GM23338 (cell line): ENCODE data around the gene SRGAP1. TPM values are rescaled to one million over a fixed set of nuclear protein-coding genes. Genes with fewer than 3 reads are reported as not detected.

ENCODE experiments used
- ATAC-seq: fragments of 200-7000 bp; cut with Tn5 transposase; 3 replicates; pipeline ENCODE4 v1.9.1; 2020
- DNase-seq: peaks from one replicate; pipeline ENCODE4 v3.0.0-alpha.2; 2015; ENCODE audit warnings: low spot score
- H2AFZ ChIP-seq: fragments of 200-600 bp; sonication (generic); 2 replicates; pipeline ENCODE4 v1.8.0; 2016; ENCODE audit warnings: antibody characterized with exemption, mild to moderate bottlenecking, moderate library complexity
- H3F3A ChIP-seq: fragments of 200-600 bp; sonication (generic); replicated peaks from 2 replicates; pipeline ENCODE4 v1.8.0; 2017; ENCODE audit warnings: antibody characterized with exemption, mixed run types, low read depth
- H3K27ac ChIP-seq: fragments of 200-600 bp; sonication (generic); 2 replicates; pipeline ENCODE4 v1.6.1; 2016; ENCODE audit warnings: low read depth
- H3K27me3 ChIP-seq: fragments of 200-600 bp; sonication (generic); 2 replicates; pipeline ENCODE4 v1.8.0; 2016; ENCODE audit warnings: mild to moderate bottlenecking, mixed run types, moderate library complexity; ENCODE audit not compliant: insufficient read depth
- H3K36me3 ChIP-seq: fragments of 200-600 bp; sonication (generic); 2 replicates; pipeline ENCODE4 v1.8.0; 2016; ENCODE audit warnings: mild to moderate bottlenecking; ENCODE audit not compliant: insufficient read depth
- H3K4me1 ChIP-seq: fragments of 200-600 bp; sonication (generic); 2 replicates; pipeline ENCODE4 v1.8.0; 2016; ENCODE audit warnings: mild to moderate bottlenecking, moderate library complexity; ENCODE audit not compliant: insufficient read depth
- H3K4me2 ChIP-seq: fragments of 200-600 bp; sonication (generic); 2 replicates; pipeline ENCODE4 v1.7.1; 2017; ENCODE audit warnings: mixed run types
- H3K4me3 ChIP-seq: fragments of 200-600 bp; sonication (generic); 2 replicates; pipeline ENCODE4 v1.6.1; 2016; ENCODE audit warnings: mixed run types
- H3K79me2 ChIP-seq: fragments of 200-600 bp; sonication (generic); replicated peaks from 2 replicates; pipeline ENCODE4 v1.8.0; 2017; ENCODE audit warnings: mild to moderate bottlenecking; ENCODE audit not compliant: insufficient read depth
- H3K9me2 ChIP-seq: fragments of 200-600 bp; sonication (generic); 2 replicates; pipeline ENCODE4 v1.8.0; 2017; ENCODE audit not compliant: insufficient read depth
- H4K20me1 ChIP-seq: fragments of 200-600 bp; sonication (generic); replicated peaks from 2 replicates; pipeline ENCODE4 v1.8.0; 2017; ENCODE audit warnings: mild to moderate bottlenecking; ENCODE audit not compliant: insufficient read depth
- H3K27ac Mint-ChIP-seq: 2 replicates; pipeline ENCODE4 v1.8.0; 2020; ENCODE audit warnings: inconsistent platforms, mild to moderate bottlenecking, moderate library complexity, mixed read lengths
- H3K27me3 Mint-ChIP-seq: 3 replicates; pipeline ENCODE4 v1.8.0; 2022; ENCODE audit warnings: low read depth, mild to moderate bottlenecking, moderate library complexity, mixed read lengths, inconsistent platforms; ENCODE audit not compliant: insufficient read depth, poor library complexity
- H3K36me3 Mint-ChIP-seq: 3 replicates; pipeline ENCODE4 v1.8.0; 2021; ENCODE audit warnings: low read depth, mild to moderate bottlenecking, inconsistent platforms, moderate library complexity, mixed read lengths
- H3K4me1 Mint-ChIP-seq: 3 replicates; pipeline ENCODE4 v1.8.0; 2020; ENCODE audit warnings: mild to moderate bottlenecking, inconsistent platforms, mixed read lengths
- H3K4me3 Mint-ChIP-seq: 3 replicates; pipeline ENCODE4 v1.8.0; 2021; ENCODE audit warnings: moderate library complexity, mild to moderate bottlenecking, inconsistent platforms, mixed read lengths
- H3K9me3 Mint-ChIP-seq: 3 replicates; pipeline ENCODE4 v1.8.0; 2020; ENCODE audit warnings: moderate library complexity, mild to moderate bottlenecking, inconsistent platforms, mixed read lengths
- CREB1 ChIP-seq: fragments of 250-450 bp; sonication (Bioruptor Pico); IDR thresholded peaks from 2 replicates; pipeline ENCODE4 v1.5.0; 2020; ENCODE audit warnings: low read depth, mild to moderate bottlenecking, moderate library complexity
- CTCF ChIP-seq, 2 experiments: fragments of 200-600 bp in 1 of 2; sonication (generic) in 1 of 2; conservative IDR thresholded peaks; 2 replicates each; pipeline versions ENCODE4 v1.5.1 to v1.6.1; 2016 to 2017; ENCODE audit warnings: antibody characterized with exemption in 2 of 2, low read depth in 2 of 2, mild to moderate bottlenecking in 2 of 2, moderate library complexity in 1 of 2
- ETS1 ChIP-seq: IDR thresholded peaks from 2 replicates; pipeline ENCODE4 v1.6.1; 2016; ENCODE audit warnings: antibody characterized with exemption
- EZH2 ChIP-seq: fragments of 200-600 bp; sonication (generic); IDR thresholded peaks from one replicate; pipeline ENCODE4 v1.8.0; 2017; ENCODE audit warnings: antibody characterized with exemption, mild to moderate bottlenecking, low read depth; ENCODE audit not compliant: unreplicated experiment
- EZH2phosphoT487 ChIP-seq: fragments of 200-600 bp; sonication (generic); IDR thresholded peaks from one replicate; pipeline ENCODE4 v1.8.1; 2018; ENCODE audit warnings: antibody characterized with exemption; ENCODE audit not compliant: unreplicated experiment
- JUNB ChIP-seq: IDR thresholded peaks from one replicate; pipeline ENCODE4 v1.6.1; 2016; ENCODE audit warnings: antibody characterized with exemption; ENCODE audit not compliant: unreplicated experiment
- NANOG ChIP-seq: IDR thresholded peaks from 2 replicates; pipeline ENCODE4 v1.6.1; 2016; ENCODE audit warnings: antibody characterized with exemption, borderline replicate concordance
- POLR2AphosphoS5 ChIP-seq: IDR thresholded peaks from 2 replicates; pipeline ENCODE4 v1.6.1; 2016; ENCODE audit warnings: antibody characterized with exemption, low read depth
- REST ChIP-seq: IDR thresholded peaks from one replicate; pipeline ENCODE4 v1.6.1; 2018; ENCODE audit warnings: antibody characterized with exemption; ENCODE audit not compliant: unreplicated experiment
- STAT1 ChIP-seq: IDR thresholded peaks from one replicate; pipeline ENCODE4 v1.6.1; 2016; ENCODE audit warnings: antibody characterized with exemption; ENCODE audit not compliant: unreplicated experiment
- ZNF114 ChIP-seq: fragments of 250-450 bp; sonication (Bioruptor Pico); IDR thresholded peaks from 2 replicates; pipeline ENCODE4 v1.5.0; 2020; ENCODE audit warnings: mild to moderate bottlenecking, moderate library complexity
- ZNF331 ChIP-seq: fragments of 250-450 bp; sonication (Bioruptor Pico); IDR thresholded peaks from 2 replicates; pipeline ENCODE4 v1.5.0; 2020; ENCODE audit warnings: low read depth, mild to moderate bottlenecking, moderate library complexity
- polyA plus RNA-seq: library from polyadenylated mRNA; unstranded; fragments of >200 nt; fragmentation: Nextera tagmentation; extraction: Ambion mirVana; gene quantifications from 2 replicates; pipeline ENCODE4 v1.2.1, GENCODE V29; 2016
- total RNA-seq: library from RNA; depleted of rRNA; stranded (reverse); fragments of >200 nt; shearing (Covaris generic); gene quantifications from 2 replicates; pipeline ENCODE4 v1.2.3, GENCODE V29; 2014

SRGAP1 gene
- total and polyA plus RNA-seq, 2 experiments from 2014 or later, result 6.1 to 8.1 TPM

GRCh38 chr12:64105026-64105425 lies 260.5 kb downstream of the SRGAP1 start (continued):
- TF ChIP-seq REST (no peak), ETS1 (no peak), POLR2AphosphoS5 (no peak)

- no peaks in the 10 kb centered on the region for H4K20me1 ChIP-seq
- peaks cover 4% of the 10 kb centered on the region for H3K36me3 Mint-ChIP-seq
- no peaks in the 10 kb centered on the region for H3K27me3 ChIP-seq
- H3K4me3 Mint-ChIP-seq, result no peak overlapping the region
- H3K4me1 ChIP-seq, result no peaks in the 10 kb centered on the region
- ATAC-seq (no peak), DNase-seq (no peak)
- no peak overlapping the region for H3K4me3 ChIP-seq
- no peak overlapping the region for H3K27ac Mint-ChIP-seq
- H2AFZ ChIP-seq, result no peak overlapping the region
- H3K79me2 ChIP-seq, result no peaks in the 10 kb centered on the region
- no peaks in the 10 kb centered on the region for H3K27me3 Mint-ChIP-seq
- no peaks in the 10 kb centered on the region for H3F3A ChIP-seq
- no peaks in the 10 kb centered on the region for H3K4me1 Mint-ChIP-seq
- H3K27ac ChIP-seq, result no peak overlapping the region
- H3K9me3 Mint-ChIP-seq, result no peaks in the 10 kb centered on the region
- H3K36me3 ChIP-seq, result no peaks in the 10 kb centered on the region
- no peak overlapping the region for H3K4me2 ChIP-seq
- H3K9me2 ChIP-seq, result no peaks in the 10 kb centered on the region
- no peak for TF ChIP-seq CREB1 (CRISPR knock-in tag)
- no peak for TF ChIP-seq REST
- no peak for TF ChIP-seq EZH2phosphoT487
- no peak for TF ChIP-seq ETS1
- TF ChIP-seq NANOG, result no peak
- no peak for TF ChIP-seq EZH2
- no peak for TF ChIP-seq POLR2AphosphoS5
- TF ChIP-seq ZNF114 (CRISPR knock-in tag), result no peak
- TF ChIP-seq ZNF331 (CRISPR knock-in tag), result no peak
- TF ChIP-seq STAT1, result no peak
- no peak for TF ChIP-seq CTCF (conservative IDR thresholded peaks at IDR 0.05; ENCODE audit: low read depth in 2 of 2)
- no peak for TF ChIP-seq JUNB
Observed at GRCh38 chr12:64107776-64108175, 263.3 kb downstream of the SRGAP1 start.
